ENCODE measurements around the gene DUSP2.

DUSP2 gene, protein sequence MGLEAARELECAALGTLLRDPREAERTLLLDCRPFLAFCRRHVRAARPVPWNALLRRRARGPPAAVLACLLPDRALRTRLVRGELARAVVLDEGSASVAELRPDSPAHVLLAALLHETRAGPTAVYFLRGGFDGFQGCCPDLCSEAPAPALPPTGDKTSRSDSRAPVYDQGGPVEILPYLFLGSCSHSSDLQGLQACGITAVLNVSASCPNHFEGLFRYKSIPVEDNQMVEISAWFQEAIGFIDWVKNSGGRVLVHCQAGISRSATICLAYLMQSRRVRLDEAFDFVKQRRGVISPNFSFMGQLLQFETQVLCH

DNA sequence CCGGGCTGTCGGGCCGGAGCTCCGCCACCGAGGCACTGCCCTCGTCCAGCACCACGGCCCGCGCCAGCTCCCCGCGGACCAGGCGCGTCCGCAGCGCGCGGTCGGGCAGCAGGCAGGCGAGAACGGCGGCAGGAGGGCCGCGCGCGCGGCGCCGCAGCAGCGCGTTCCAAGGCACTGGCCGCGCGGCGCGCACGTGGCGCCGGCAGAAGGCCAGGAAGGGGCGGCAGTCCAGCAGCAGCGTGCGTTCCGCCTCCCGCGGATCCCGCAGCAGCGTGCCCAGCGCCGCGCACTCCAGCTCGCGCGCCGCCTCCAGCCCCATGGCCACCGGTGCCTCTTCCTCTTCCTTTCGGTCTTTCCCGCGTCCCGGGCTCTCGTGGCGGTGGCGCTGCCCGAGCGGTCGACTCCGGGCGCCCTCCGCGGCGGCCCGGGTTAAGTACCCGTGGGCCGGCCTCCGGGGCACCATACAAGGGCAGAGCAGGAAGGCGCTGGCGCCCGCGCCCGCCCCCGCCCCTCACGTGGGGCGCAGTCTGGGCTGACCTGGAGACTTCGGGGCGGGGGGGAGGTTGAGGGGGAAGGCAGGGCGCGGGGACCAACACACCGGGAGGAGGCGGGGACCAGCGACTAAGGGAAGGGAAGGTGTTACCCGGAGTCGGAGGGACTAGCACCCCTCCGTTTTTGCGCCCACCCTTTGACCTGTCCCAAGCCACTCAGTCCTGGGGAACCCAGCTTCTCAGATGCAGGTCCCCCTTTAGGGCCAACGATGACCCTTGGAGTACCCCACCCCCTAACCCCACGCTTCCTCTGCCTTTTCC, at the start of gene DUSP2:
TSS of gene DUSP2 (minus strand) at position 405 of the 812 bp plus-strand sequence. CDS start at position 319, 86 bp downstream.
- DNase-seq = peak; percentile 93

DNA sequence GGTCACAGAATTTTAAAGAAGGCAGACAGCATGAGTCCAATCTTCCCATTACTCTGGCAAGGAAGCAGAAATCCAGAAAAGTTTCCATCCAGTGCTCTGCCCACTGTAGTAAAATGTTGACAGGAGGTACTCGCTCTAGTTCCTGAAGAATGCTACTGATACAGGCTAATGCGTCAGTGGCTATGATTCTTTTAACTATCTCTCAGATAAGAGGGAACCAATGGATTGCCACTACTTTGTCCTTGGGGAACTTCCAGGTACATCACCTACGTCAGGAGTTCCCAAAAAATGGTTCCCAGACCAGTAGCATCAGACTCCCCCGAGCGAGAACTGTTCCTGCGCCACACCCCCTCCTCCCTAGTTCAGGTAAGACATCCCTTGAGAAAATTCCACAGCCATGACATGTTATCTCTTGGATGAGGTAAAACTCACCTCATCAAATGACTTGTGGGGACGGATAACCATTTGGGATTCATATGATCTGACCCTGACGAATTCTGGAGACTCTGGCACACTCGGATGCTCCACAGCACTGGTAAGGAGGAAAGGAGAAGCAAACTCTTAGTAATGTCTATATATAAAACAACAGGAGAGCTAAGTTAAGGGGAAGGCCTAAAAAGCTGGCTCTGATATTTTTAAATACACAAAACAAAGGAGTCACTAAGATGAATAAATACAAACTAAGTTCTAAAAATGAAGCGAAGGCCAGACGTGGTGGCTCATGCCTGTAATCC, 46.9 kb upstream of the DUSP2 start:
- DNase-seq = no peak

DNA sequence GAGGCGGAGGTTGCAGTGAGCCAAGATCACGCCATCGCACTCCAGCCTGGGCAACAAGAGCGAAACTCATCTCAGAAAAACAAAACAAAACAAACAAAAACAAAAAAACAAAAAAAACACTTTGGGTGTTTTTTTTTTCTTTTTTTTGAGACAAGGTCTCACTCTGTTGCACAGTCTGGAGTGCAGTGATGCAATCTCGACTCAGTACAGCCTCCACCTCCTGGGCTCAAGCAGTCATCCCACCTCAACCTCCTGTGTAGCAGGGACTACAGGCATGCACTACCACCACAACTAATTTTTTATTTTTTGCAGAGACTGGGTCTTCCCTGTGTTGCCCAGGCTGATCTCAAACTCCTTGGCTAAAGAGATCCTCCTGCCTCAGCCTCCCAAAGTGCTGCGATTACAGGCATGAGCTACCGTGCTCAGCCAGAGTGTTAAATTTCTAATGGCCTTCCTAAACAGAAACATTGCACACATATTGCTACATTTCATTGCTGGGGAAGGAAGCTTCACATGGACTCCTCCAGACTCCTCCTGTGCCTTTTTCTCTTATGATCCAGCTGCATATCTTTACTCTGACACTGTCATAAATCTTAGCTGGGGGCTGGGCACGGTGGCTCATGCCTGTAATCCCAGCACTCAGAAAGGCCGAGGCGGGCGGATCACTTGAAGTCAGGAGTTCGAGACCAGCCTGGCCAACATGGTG, 43.7 kb upstream of the DUSP2 start:
- DNase-seq = no peak

DNA sequence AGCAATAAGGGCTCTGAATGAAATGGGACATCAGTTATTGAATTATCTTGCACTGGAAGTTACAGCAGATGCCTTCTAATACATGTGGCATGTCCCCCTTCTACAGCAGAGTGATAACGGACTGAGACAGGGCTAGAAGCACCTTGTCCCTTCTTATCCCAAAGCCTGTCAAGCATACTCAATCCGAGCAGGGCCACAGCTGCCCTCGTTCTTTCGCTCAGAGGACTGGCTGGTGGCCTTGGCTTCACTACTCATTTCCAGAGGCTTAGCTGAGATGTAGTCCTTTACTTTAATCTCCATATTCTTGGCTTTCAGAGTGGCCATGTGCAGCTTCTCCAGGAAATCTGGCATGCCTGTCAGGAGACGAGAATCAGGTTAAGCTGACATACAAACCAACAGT, 41.3 kb upstream of the DUSP2 start:
- no peak for DNase-seq

DNA sequence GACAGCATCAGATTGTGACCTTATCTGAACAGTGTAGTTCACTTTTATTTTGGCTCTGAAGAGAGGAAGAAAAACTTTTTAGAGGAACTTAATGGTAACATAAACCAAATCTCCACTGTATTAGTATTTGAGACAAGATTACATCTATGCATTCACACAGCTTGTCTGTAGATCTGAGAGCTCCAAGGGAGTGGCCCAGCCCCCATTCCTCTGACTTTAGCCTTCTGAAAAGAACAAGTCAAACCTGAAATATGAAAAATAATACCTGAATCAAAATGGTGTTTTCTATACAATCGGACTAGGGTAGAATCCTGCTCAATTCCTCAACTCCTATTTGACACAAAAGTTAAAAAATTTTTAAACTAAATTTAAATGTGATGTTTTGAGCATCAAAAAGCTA, 40.3 kb upstream of the DUSP2 start:
- no peak for DNase-seq

DNA sequence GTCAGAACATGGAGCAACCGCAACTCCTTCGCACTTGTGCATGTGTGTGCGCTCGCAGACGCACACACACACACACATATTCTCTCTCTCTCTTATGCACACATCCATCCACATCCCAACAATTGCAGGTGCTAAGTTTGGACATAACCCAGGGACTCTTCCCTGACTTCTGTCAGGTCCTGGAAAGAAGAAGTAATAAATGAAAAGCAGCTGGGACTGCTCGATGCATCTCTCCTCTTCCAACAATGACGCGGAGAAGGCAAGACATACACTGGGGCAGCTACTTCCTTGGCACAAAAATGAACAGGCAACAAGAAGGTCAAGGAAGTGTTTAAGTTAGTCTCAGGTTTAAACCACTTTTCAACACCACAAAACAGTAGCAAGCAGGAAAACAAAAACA, 39.7 kb upstream of the DUSP2 start:
- no peak for DNase-seq

DNA sequence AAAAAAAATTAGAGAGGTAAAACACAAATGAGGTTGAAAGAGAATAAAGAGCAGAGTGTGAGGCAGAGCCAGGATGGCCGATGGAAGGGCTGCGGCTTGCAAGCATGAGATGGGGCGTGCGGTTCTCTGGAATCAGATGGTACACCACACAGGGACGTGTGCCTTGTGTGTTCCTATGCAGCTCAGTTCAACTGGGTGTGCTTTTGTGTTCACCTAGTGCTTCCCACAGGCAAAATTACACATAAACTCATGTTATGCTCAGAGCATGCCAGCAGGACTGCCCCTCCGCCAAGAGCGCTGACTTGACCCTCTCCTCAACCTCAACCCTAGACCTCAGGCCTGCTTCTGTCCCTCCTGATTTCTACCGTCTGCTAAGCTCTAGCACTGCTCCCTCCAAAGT, 38.9 kb upstream of the DUSP2 start:
- no peak for DNase-seq

DNA sequence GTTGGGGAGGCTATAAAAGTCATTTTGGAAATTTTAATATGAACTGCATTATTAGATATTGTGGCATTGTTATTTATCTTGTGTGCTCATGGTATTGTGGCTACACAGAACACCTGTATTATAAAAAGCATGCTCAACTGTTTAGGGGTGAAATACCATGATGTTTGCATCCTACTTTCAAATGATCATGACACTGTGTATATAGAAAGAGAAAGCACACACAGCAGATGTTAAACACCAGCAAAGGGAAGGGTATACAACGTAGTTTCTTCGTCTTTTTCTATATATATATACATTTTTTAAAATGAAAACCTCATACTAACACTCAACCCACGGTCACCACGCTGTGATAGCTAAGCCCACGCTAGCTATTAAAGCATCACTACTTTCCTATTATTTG, 36.3 kb upstream of the DUSP2 start:
- DNase-seq = no peak

DNA sequence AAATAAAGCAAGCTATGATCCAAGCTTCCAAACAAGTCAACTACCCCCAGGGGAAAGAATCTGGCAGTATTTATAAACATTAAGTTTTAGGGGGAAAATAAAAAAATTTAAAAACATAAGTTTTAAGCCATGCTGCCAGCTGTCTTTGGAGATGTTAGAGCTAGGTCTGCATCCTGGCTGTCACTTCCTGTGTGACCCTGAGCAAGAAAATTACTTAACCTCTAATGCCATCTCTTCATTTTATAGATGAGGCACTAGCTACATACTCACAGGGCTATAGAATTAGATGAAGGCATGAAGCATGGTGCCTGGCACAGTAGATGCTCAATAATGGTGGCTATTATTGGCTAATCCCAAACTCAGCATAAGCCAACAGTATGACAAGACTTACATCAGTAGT, 35.3 kb upstream of the DUSP2 start:
- no peak for DNase-seq

DNA sequence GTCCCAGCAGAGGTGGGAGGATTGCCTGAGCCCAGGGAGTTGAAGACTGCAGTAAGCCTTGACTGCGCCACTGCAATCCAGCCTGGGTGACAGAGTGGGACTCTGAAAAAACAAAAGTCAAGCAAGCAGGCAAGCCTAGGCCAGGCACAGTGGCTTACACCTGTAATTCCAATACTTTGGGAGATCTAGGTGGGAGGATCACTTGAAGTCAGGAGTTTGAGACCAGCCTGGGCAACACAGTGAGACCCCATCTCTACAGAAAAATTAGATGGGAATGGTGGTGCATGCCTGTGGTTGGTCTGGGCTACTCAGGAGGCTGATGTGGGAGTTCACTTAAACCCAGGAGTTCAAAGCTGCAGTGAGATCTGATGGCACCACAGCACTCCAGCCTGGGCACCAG, 34.8 kb upstream of the DUSP2 start:
- no peak for DNase-seq

DNA sequence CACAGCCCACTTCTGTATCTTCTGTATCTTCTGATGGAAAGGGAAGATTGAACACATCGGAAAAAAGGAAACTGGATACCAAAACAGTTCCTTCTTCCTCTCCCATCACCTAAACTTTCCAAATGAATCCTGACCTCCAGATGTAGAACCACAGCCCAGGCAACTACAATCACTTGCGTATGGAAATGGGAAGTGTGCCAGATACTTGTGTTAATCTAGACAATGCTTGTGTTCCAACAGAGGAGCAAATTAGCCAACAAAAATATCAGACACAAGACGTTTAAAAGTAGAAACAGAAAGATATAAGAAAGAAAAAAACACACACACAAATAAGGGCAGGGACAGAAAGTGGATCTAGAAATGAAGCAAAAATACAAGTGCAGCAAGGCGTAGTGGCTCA, 31.4 kb upstream of the DUSP2 start:
- DNase-seq = no peak

DNA sequence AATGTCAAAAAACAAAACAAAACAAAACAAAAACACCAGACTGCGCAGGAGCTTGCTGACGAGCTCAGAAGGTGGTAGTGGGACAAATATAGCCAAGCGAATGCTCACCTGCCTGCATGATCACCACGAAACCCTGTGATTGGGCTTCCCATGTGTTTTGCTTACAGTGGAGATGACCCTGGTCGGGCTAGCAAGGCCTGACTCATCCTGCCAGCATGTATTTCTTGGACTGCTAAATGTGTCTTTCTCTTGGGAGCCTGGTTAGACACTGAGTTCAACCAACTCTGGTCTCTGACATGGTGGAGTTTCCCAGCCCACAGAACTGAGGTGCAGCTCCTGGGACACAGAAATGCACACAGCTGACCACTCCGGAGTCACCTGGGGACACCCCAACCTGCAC, 30.7 kb upstream of the DUSP2 start:
- DNase-seq = no peak

DNA sequence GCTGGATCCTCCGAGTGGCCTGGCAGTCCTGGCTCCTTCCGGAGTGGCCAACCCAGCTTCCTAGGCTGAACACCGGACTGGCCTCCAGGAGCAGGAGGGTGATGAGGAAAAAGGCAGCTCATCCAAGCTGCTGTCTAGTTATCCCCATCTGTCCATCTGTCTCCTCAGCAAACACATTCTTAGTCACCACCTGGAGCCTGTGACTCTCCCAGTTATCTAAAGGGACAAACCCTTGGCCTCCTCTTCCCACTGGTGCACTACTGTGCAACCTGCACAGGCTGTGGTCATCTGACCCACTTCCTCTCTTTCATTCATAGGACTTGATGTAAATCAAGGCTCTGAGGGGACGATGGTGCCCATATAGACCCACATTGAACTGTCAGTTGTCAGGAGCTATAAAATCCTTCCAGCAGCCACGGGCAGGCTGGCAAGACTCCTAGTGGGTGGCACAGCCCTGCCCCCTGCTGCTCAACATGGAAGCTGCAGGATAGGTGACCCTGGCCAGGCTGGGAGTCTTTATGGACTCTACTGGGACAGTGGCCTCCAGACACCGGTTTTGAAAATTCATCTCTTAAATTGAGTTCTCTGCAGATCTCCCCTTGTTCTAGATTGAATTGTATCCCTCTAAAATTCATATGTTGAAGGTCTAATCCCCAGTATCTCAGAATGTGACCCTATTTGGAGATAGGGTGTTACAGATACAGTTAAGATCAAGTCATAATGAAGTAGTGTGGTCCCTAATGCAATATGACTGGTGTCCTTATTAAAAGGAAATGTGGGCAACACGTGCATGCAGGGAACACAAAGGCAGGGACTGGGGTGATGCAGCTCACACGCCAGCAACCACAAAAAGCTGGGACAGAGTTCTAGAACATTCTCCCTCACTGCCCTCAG, 29.3 kb upstream of the DUSP2 start:
- peak; percentile 74 for DNase-seq

DNA sequence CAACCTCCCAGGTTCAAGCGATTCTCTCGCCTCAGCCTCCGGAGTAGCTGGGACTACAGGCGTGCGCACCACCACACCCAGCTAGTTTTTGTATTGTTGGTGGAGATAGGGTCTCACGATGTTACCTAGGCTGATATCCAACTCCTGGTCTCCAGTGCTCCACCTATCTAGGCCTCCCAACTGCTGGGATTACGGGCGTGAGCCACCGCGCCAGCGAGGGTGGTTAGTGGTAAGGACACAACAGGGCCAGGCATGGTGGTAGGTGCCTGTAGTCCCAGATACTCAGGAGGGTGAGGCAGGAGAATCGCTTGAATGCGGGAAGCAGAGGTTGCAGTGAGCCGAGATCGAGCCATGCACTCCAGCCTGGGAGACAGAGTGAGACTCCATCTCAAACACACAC, 26.6 kb upstream of the DUSP2 start:
- no peak for DNase-seq

DNA sequence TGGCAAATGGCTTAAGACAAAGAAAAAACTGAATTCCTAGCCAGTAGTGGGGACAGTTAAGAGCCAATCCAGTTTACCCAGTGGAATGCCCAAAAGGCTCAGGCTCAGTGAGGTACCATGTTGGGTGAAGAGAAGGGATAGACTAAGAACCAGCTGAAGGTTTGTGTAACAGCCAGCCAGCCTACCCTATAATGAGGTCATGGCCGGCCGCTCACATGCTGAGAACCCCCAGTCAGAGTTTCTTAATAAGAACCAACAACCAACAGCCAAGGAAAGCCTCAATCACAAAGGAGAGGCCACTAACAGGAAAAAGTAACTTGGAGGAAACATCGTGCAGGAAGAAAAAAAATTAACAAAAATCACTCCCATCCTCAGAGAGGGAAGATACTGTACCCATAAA, 25.4 kb upstream of the DUSP2 start:
- no peak for DNase-seq

DNA sequence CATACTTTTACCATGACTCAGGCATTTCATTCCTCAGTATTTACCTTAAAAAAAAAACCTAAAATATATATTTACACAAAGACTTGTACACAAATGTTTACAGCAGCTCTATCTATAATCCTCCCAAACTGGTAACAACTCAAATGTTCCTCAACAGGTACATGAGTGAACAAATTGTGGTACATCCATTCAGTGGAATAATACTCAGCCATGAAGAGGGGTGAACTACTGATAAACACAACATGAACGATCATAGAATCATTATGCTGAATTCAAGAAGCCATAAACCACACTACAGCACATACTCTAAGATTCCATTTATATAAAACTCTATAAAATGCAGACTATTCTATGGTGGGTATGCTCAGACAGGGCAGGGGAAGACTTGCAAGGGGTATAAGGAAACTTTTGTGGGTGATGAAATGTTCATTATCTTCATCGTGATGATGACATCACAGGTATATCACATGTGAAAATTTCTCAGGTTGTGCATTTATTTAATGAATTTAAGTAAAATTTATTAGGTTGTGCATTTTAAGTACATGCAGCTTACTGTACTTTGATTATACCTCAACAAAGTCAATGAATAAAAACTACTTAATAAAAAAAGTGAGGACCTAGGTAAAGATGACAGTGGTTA, 24.7 kb upstream of the DUSP2 start:
- no peak for DNase-seq

DNA sequence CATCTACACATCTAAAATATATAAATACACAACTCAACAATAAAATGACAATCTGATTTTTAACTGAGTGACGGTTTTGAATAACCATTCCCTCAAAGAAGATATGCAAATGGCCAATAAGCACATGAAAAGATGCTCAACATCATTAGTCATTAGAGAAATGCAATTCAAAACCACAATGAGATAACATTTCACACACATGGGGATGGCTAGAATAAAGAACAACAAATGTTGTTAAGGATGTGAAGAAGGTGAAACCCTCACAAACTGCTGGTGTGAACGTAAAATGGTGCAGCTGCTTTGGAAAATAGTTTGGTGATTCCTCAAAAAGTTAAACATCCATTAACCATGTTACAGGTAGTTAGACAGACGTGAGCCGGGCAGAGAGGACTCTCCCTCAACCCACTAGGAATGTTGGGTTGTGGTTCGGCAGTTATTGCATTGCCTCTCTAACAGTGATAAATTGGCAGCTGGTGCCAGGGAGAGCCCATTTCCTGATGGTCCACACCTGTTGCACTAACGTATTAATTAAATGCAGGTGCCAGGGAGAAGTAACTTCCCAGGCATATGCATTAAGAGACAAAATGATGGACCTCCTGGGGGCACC, 22.3 kb upstream of the DUSP2 start:
- no peak for DNase-seq

DNA sequence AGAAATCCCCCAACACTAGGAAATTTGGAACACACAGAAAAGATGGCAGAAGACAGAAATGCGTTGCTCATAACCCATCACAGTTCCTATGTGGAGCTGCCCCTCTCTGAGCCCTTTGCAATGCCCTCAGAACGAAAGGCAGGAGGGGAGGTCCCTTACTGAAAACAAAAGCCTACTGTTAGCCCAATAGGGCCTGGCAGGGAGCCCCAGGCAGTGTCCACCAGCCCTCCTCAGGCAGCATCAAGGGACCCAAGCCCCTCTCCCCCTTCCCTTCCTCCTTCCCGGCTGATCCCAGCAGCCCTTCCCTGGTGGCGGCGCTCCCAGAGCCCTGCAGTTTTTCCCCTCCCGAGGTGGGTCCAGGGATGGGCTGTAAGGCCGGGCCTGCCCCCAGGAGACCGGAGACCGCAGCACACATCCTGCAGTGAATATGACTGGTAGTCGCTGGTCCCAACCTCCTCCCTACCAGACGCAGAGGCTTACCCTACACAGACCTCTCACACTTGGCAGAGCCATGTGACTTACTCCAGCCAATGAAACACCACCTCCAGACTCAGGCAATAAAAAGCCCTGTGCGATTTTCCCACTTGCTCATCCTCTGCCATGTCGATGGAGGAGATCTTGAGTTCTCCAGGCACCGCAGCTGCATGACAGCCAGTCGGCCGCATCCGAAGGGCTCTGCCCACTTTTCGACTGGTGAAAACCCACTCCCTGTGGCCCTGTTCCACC, 19.4 kb upstream of the DUSP2 start:
- DNase-seq = no peak

DNA sequence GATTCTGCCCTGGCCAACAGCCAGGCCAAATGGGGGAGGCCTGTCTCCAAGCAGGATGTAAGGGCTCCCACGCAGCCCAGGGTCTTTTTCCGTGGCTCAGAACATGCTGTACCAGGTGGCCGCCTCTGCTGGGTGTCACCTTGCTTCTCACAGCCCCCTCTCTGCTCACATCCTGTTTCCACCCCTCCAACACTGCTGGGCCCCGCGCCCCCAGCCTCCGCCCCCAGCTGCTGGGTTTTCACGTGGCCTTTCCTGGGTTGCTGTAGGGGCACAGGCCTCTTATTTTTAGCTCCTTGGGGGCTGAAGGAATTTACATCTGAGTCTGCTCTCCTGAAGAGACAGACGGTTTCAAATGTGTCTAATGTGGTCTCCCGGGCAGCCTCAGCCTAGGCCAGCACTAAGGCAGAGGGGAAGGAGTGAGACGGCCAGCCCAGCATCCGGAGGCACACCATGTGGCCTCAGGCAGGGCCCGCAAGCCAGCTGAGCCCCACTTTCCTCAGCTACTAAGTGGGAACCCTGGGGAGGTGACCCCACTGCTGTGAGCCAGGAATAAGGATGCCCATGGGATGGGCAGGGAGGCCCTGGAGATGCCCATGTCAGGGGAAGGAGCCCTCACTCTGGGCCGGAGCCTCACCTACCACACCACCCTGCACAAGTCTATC, 18.7 kb upstream of the DUSP2 start:
- DNase-seq = peak; percentile 55

DNA sequence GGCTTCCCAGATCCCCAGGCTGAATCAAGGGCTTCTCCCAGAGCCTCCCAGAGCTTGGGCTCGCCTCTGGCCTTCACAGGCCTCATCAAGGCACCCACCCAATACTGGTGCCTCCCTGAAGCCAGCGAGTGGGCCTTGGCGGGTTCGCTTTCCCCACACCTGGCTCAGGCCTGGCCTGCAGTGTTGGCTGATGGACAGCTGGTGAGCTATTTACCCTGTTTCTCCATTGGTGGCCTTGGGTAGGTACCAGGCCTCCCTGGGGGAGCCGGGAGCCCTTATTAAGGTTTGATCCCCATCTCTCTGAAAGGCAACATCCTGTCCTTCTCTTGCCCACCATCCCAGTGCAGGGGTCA, 18.2 kb upstream of the DUSP2 start:
- DNase-seq = no peak

All from activated CD4-positive, alpha-beta T cell treated with anti-CD3 and anti-CD28 coated beads for 1 hour (primary cell).